Ascending aorta (tissue), 2 donors: ENCODE data around the gene TAS1R2. TPM values are rescaled to one million over a fixed set of nuclear protein-coding genes. Genes with fewer than 3 reads are reported as not detected.

Experiments used
- DNase-seq, 2 donors: peaks; one replicate each; pipeline ENCODE4 v3.0.0-alpha.2; 2019; ENCODE audit warnings: low spot score in 2 of 2
- H3K27ac ChIP-seq, 2 donors: fragments of 200-600 bp; sonication (generic); one replicate each; pipeline ENCODE4 v1.5.1; 2016 to 2017; ENCODE audit warnings: mild to moderate bottlenecking in 1 of 2
- H3K27me3 ChIP-seq: fragments of 200-600 bp; sonication (generic); one replicate; pipeline ENCODE4 v1.5.1; 2017
- H3K36me3 ChIP-seq, 2 donors: fragments of 200-600 bp; sonication (generic); one replicate each; pipeline ENCODE4 v1.5.1; 2016
- H3K4me1 ChIP-seq, 2 donors: fragments of 200-600 bp; sonication (generic); one replicate each; pipeline ENCODE4 v1.5.1; 2016 to 2017; ENCODE audit warnings: mild to moderate bottlenecking in 1 of 2
- H3K4me3 ChIP-seq, 2 donors: fragments of 200-600 bp; sonication (generic); one replicate each; pipeline ENCODE4 v1.5.1; 2016 to 2017; ENCODE audit warnings: mild to moderate bottlenecking in 1 of 2
- H3K9me3 ChIP-seq, 2 donors: fragments of 200-600 bp; sonication (generic); one replicate each; pipeline ENCODE4 v1.5.1; 2016
- intact Hi-C: fragments of 100-400 bp; cut with DNase I; formaldehyde crosslinking; loops from one replicate; pipeline ENCODE4 v1.15.1; 2023
- total RNA-seq: library from RNA; depleted of rRNA; stranded (reverse); fragments of >200 nt; gene quantifications from one replicate; pipeline ENCODE4 v1.1.0, GENCODE V29; 2016
- TF ChIP-seq, protein P1 (sequence below), 3 experiments: fragments of 200-600 bp in 2 of 3; fragments of 450-650 bp in 1 of 3; sonication (generic) in 2 of 3; IDR thresholded peaks; one replicate each; pipeline ENCODE4 v1.5.1; 2016 to 2019; ENCODE audit warnings: antibody characterized with exemption in 3 of 3, mild to moderate bottlenecking in 1 of 3, moderate library complexity in 1 of 3

Gene TAS1R2
- total RNA-seq, 1 donor from 2014 or later = not detected

- TF ChIP-seq, protein P1, sequence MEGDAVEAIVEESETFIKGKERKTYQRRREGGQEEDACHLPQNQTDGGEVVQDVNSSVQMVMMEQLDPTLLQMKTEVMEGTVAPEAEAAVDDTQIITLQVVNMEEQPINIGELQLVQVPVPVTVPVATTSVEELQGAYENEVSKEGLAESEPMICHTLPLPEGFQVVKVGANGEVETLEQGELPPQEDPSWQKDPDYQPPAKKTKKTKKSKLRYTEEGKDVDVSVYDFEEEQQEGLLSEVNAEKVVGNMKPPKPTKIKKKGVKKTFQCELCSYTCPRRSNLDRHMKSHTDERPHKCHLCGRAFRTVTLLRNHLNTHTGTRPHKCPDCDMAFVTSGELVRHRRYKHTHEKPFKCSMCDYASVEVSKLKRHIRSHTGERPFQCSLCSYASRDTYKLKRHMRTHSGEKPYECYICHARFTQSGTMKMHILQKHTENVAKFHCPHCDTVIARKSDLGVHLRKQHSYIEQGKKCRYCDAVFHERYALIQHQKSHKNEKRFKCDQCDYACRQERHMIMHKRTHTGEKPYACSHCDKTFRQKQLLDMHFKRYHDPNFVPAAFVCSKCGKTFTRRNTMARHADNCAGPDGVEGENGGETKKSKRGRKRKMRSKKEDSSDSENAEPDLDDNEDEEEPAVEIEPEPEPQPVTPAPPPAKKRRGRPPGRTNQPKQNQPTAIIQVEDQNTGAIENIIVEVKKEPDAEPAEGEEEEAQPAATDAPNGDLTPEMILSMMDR (IDR thresholded peaks at IDR 0.05) = no peak
- H3K27me3 ChIP-seq = no peaks in the 10 kb centered on the region
- DNase-seq = no peak
- intact Hi-C loops = no loop called here
- H3K36me3 ChIP-seq = peaks cover 6 to 10% of the 10 kb centered on the region in 2 donors
- no peak overlapping the region for H3K27ac ChIP-seq
- H3K9me3 ChIP-seq = no peaks in the 10 kb centered on the region
- no peaks in the 10 kb centered on the region for H3K4me1 ChIP-seq
- no peak overlapping the region for H3K4me3 ChIP-seq
These were observed 8.9 kb upstream of the TAS1R2 start for GRCh38 chr1:18868354-18868753.

DNA sequence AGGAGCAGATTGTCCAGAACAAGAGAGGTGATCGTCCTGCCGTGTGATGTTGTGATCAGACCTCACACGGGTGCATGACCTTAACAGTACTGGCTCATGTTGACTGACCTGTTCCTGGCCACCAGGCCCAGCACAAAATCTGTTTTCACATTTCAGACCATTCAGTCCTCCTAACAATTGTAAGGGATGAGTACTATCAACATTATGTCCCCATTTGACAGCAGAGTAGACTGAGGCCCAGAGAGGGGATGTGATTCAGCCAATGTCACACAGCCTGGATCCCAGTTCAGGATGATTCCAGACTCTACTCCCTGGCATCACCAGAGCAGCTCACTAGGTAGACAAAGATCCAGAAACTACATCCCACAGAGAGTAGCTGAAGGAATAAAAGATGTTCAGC is 7.4 kb upstream of the TAS1R2 start:
- Histone ChIP-seq H3K4me3 (no peak overlapping the region), H3K9me3 (no peaks in the 10 kb centered on the region), H3K27me3 (no peaks in the 10 kb centered on the region), H3K36me3 (no peaks in the 10 kb centered on the region), H3K27ac (no peak overlapping the region), H3K4me1 (no peaks in the 10 kb centered on the region)
- TF ChIP-seq, protein P1 (IDR thresholded peaks at IDR 0.05) = no peak
- DNase-seq = no peak
- intact Hi-C loops = no loop called here

DNA sequence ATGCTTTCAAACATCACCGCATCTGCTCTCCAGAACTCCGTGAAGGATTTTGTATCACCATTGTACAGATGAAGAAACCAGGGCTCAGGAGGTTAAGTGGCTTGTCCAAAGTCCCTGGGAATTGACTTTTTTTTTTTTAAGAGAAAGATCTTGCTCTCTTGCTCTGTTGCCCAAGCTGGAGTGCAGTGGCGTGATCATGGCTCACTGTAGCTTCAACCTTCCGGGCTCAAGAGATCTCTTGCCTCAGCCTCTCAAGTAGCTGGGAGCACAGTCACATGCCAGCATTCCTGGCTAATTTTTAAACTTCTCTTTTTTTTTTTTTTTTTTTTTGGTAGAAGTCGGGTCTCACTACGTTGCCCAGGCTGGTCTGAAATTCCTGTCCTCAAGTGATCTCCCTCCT is 6.9 kb upstream of the TAS1R2 start:
- intact Hi-C loops = no loop called here
- no peak for DNase-seq
- TF ChIP-seq, protein P1 (IDR thresholded peaks at IDR 0.05) = no peak

DNA sequence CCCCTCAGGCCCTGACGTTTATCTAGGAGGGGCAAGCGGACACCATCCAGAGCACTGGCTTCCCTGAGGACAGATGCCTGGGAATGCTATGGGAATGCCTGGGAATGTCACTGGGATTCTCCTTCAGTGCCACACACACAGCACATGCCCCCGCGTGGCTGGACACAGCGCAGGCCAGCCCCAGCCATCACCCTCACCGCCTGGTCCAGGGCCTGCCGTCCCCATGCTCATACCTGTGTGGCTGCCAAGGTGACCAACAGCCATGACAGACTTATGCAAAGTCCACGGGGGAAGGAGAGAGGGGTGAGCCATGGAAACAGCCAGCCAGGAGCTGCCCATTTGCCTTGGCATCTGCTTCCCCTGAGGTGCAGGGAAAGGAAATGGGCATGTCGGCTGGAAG is 5.7 kb upstream of the TAS1R2 start:
- Histone ChIP-seq H3K4me3 (no peak overlapping the region), H3K9me3 (no peaks in the 10 kb centered on the region), H3K36me3 (no peaks in the 10 kb centered on the region), H3K27me3 (no peaks in the 10 kb centered on the region), H3K27ac (no peak overlapping the region), H3K4me1 (no peaks in the 10 kb centered on the region)
- DNase-seq = no peak
- TF ChIP-seq, protein P1 (IDR thresholded peaks at IDR 0.05) = no peak
- intact Hi-C loops = no loop called here

More for the DNA sequence above, 6.9 kb upstream of the TAS1R2 start:
- Histone ChIP-seq H3K4me3 (no peak overlapping the region), H3K27me3 (no peaks in the 10 kb centered on the region), H3K9me3 (no peaks in the 10 kb centered on the region), H3K27ac (no peak overlapping the region), H3K36me3 (no peaks in the 10 kb centered on the region), H3K4me1 (no peaks in the 10 kb centered on the region)

GRCh38 chr1:18861590-18861989 is 2.1 kb upstream of the TAS1R2 start:
- Histone ChIP-seq H3K9me3 (no peaks in the 10 kb centered on the region), H3K27ac (no peak overlapping the region), H3K4me3 (no peak overlapping the region), H3K27me3 (no peaks in the 10 kb centered on the region), H3K36me3 (no peaks in the 10 kb centered on the region), H3K4me1 (no peaks in the 10 kb centered on the region)
- intact Hi-C loops = no loop called here
- TF ChIP-seq, protein P1 (IDR thresholded peaks at IDR 0.05) = no peak
- DNase-seq = no peak

DNA sequence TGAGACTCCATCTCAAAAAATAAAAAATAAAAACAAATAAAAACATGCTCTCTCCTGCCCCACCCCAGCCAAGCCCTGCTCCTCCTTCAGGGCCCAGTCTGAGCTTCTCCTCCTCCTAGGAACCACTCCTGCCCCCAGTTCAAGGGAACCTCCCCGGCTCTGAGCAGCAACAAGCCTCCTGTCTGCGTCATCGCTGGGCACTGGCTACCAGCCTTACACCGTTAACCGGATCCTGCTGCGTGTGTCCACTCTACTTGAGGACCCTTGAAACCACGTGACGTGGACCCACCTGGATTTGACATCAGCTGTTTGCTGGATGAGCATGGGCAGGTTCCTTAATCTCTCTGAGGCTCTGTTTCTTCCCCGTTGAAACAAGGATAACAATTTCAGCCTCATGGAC is 1.6 kb upstream of the TAS1R2 start:
- no peak overlapping the region for H3K4me3 ChIP-seq
- H3K27me3 ChIP-seq = no peaks in the 10 kb centered on the region
- H3K36me3 ChIP-seq = no peaks in the 10 kb centered on the region
- no peak for DNase-seq
- intact Hi-C loops = no loop called here
- TF ChIP-seq, protein P1 (IDR thresholded peaks at IDR 0.05) = no peak
- no peaks in the 10 kb centered on the region for H3K9me3 ChIP-seq
- no peak overlapping the region for H3K27ac ChIP-seq
- H3K4me1 ChIP-seq = no peaks in the 10 kb centered on the region
